AG04450 (cell line): Measurements from ENCODE around the gene HTR3E. TPM values are rescaled to one million over a fixed set of nuclear protein-coding genes. Genes with fewer than 3 reads are reported as not detected.
A peak's percentile ranks its signal among the peaks of the same experiment; 100 is the strongest.

Experiments
- CTCF ChIA-PET: fragments of 300-600, 350-600 bp; formaldehyde crosslinking; extraction: SDS; loops from one replicate; lab custom pipeline; 2022; ENCODE audit warnings: antibody characterized with exemption, inconsistent platforms; lab: Charles Lee
- POLR2A ChIA-PET: fragments of 350-600 bp; formaldehyde crosslinking; extraction: SDS; loops from one replicate; lab custom pipeline; 2021; ENCODE audit warnings: antibody characterized with exemption, inconsistent platforms; lab: Yijun Ruan, JAX
- DNase-seq: peaks from one replicate; pipeline ENCODE4 v3.0.0-alpha.2; 2011; ENCODE audit warnings: low read depth, low spot score
- H3K27ac ChIP-seq: one replicate; pipeline ENCODE4 v1.5.1; 2012; ENCODE audit warnings: low read depth, low read length, control low read depth
- H3K27me3 ChIP-seq: one replicate; pipeline ENCODE4 v1.6.0; 2012; ENCODE audit warnings: low read length; ENCODE audit not compliant: control insufficient read depth, insufficient read depth
- H3K4me3 ChIP-seq: 2 replicates; pipeline ENCODE4 v1.5.1; 2011; ENCODE audit warnings: mild to moderate bottlenecking, low read depth, low read length, control low read depth
- H3K9me3 ChIP-seq: 2 replicates; pipeline ENCODE4 v1.5.1; 2012; ENCODE audit warnings: low read length; ENCODE audit not compliant: control insufficient read depth, insufficient read depth
- polyA plus RNA-seq: library from polyadenylated mRNA; depleted of rRNA; stranded (reverse); fragments of >200 nt; gene quantifications from 2 replicates; pipeline ENCODE4 v1.2.3, GENCODE V29; 2011; rRNA removed
- small RNA-seq: library from RNA; depleted of rRNA; stranded (forward); fragments of <200 nt; gene quantifications from one replicate; pipeline ENCODE3, GENCODE V24; 2012; ENCODE audit warnings: low read depth; ENCODE audit not compliant: insufficient read length
- TF ChIP-seq, protein P1 (sequence below): IDR thresholded peaks from 2 replicates; pipeline ENCODE4 v1.5.1; 2011; ENCODE audit warnings: low read depth, low read length, control low read depth, inconsistent platforms

The HTR3E gene
- polyA plus RNA-seq, 1 experiment = not detected

DNA sequence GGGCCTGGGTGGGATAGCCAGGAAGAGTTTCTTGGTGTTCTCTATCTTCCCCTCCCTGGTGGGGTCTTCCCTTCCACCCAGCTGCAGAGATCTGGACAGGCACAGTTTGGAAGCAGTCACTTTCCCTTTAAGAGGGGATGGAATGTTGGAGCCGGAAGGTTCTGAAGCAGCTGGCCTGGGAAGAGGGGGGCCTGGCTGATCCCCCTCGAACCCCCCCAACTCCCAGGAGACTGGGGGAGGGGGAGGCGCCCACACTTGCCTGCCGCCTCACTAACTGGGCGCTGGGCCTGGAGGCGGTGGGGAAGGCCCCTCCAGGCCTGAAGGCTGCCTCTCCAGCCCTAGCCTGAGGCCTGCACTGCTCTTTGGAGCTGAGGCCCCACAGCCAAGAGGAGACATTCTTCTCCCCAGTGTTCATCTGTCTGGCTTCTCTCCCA is 59.7 kb downstream of the HTR3E start:
- no peaks in the 10 kb centered on the region; the same call in 1 of the 2 replicates for H3K9me3 ChIP-seq
- POLR2A ChIA-PET = interaction anchor here (0.7 to 2.1 kb wide), 10 partner anchors 9 to 30 kb away, joined by 3 to 17 read pairs (median 5); partner anchors contain the start of genes ABCF3, AP2M1 and EIF2B5
- no peak for DNase-seq
- TF ChIP-seq, protein P1, sequence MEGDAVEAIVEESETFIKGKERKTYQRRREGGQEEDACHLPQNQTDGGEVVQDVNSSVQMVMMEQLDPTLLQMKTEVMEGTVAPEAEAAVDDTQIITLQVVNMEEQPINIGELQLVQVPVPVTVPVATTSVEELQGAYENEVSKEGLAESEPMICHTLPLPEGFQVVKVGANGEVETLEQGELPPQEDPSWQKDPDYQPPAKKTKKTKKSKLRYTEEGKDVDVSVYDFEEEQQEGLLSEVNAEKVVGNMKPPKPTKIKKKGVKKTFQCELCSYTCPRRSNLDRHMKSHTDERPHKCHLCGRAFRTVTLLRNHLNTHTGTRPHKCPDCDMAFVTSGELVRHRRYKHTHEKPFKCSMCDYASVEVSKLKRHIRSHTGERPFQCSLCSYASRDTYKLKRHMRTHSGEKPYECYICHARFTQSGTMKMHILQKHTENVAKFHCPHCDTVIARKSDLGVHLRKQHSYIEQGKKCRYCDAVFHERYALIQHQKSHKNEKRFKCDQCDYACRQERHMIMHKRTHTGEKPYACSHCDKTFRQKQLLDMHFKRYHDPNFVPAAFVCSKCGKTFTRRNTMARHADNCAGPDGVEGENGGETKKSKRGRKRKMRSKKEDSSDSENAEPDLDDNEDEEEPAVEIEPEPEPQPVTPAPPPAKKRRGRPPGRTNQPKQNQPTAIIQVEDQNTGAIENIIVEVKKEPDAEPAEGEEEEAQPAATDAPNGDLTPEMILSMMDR = no peak
- H3K27me3 ChIP-seq = no peaks in the 10 kb centered on the region
- H3K27ac ChIP-seq = peak overlapping the region; percentile 65
- H3K4me3 ChIP-seq = peak overlapping the region; percentile 97
- CTCF ChIA-PET = no interaction called here

Small RNA genes within 50 kb of the gene (small RNA-seq; reads per million reads assigned to genes)
- gene RF00019 = not detected

Other genes starting within 250 kb of the HTR3E start
- gene PARL, start 212.2 kb upstream of the HTR3E start, polyA plus RNA-seq = 45.9 and 46.2 TPM in 2 replicates
- gene ABCC5, start 79.2 kb upstream of the HTR3E start, polyA plus RNA-seq = 27.4 and 30.6 TPM in 2 replicates
- gene HTR3D, start 65.3 kb upstream of the HTR3E start, polyA plus RNA-seq = not detected in 2 replicates
- not detected in 2 replicates for gene HTR3C, start 44.0 kb upstream of the HTR3E start, polyA plus RNA-seq
- 28.8 and 29.8 TPM in 2 replicates for gene EIF2B5, start 38.3 kb downstream of the HTR3E start, polyA plus RNA-seq
- 29.7 and 37.8 TPM in 2 replicates for gene DVL3, start 58.3 kb downstream of the HTR3E start, polyA plus RNA-seq
- gene AP2M1, start 77.8 kb downstream of the HTR3E start, polyA plus RNA-seq = 963 and 1,068 TPM in 2 replicates
- gene ABCF3, start 89.1 kb downstream of the HTR3E start, polyA plus RNA-seq = 43.1 and 50.0 TPM in 2 replicates
- not detected in 2 replicates for gene VWA5B2, start 132.5 kb downstream of the HTR3E start, polyA plus RNA-seq
- gene ALG3, start 151.9 kb downstream of the HTR3E start, polyA plus RNA-seq = 35.6 and 44.5 TPM in 2 replicates
- 3.2 and 4.0 TPM in 2 replicates for gene EEF1AKMT4, start 152.6 kb downstream of the HTR3E start, polyA plus RNA-seq
- 0.07 and 0.27 TPM in 2 replicates for gene CAMK2N2, start 164.5 kb downstream of the HTR3E start, polyA plus RNA-seq
- not detected in 2 replicates for gene ECE2, start 179.0 kb downstream of the HTR3E start, polyA plus RNA-seq
- 318 and 363 TPM in 2 replicates for gene PSMD2, start 202.2 kb downstream of the HTR3E start, polyA plus RNA-seq
- 191 and 224 TPM in 2 replicates for gene EIF4G1, start 217.5 kb downstream of the HTR3E start, polyA plus RNA-seq
- gene FAM131A, start 240.5 kb downstream of the HTR3E start, polyA plus RNA-seq = 8.5 and 9.3 TPM in 2 replicates